Natural killer cell (primary cell): ENCODE measurements around the gene DPEP2NB. TPM values are rescaled to one million over a fixed set of nuclear protein-coding genes. Genes with fewer than 3 reads are reported as not detected.
A peak's percentile ranks its signal among the peaks of the same experiment; 100 is the strongest.

Source experiments
- ATAC-seq, 3 donors: fragments of 150-1000 bp in 2 of 3; fragments of 200-7000 bp in 1 of 3; cut with Tn5 transposase; 1 replicate in 1 of 3; 2 replicates in 2 of 3; pipeline ENCODE4 v1.10.0; 2021; ENCODE audit warnings: mild to moderate bottlenecking in 2 of 3, moderate library complexity in 2 of 3
- DNase-seq, 2 donors: peaks; one replicate each; pipeline versions ENCODE4 v3.0.0 to v3.0.0-alpha.2; 2013 to 2021; ENCODE audit warnings: mixed read lengths in 1 of 2
- H3K27ac ChIP-seq: one replicate; pipeline ENCODE4 v1.5.1; 2013; ENCODE audit warnings: mild to moderate bottlenecking, low read length
- H3K27me3 ChIP-seq: one replicate; pipeline ENCODE4 v1.6.1; 2013; ENCODE audit warnings: low read length; ENCODE audit not compliant: control insufficient read depth, insufficient read depth
- H3K36me3 ChIP-seq: one replicate; pipeline ENCODE4 v1.6.1; 2013; ENCODE audit warnings: low read length; ENCODE audit not compliant: control insufficient read depth, insufficient read depth
- H3K4me1 ChIP-seq: one replicate; pipeline ENCODE4 v1.6.1; 2013; ENCODE audit warnings: low read length; ENCODE audit not compliant: control insufficient read depth, insufficient read depth
- H3K4me3 ChIP-seq: one replicate; pipeline ENCODE4 v1.5.1; 2013; ENCODE audit warnings: low read length
- H3K9me3 ChIP-seq: one replicate; pipeline ENCODE4 v1.6.1; 2013; ENCODE audit warnings: low read length; ENCODE audit not compliant: control insufficient read depth, insufficient read depth
- H3K27ac Mint-ChIP-seq, 2 donors: one replicate each; pipeline ENCODE4 v1.8.0; 2022; ENCODE audit warnings: mild to moderate bottlenecking in 2 of 2, mixed read lengths in 2 of 2, moderate library complexity in 1 of 2
- H3K27me3 Mint-ChIP-seq, 2 donors: one replicate each; pipeline ENCODE4 v1.8.0; 2022; ENCODE audit warnings: low read depth in 2 of 2, mixed read lengths in 2 of 2
- H3K36me3 Mint-ChIP-seq: one replicate; pipeline ENCODE4 v1.8.0; 2022; ENCODE audit warnings: mixed read lengths
- H3K4me1 Mint-ChIP-seq, 2 donors: one replicate each; pipeline ENCODE4 v1.8.0; 2022; ENCODE audit warnings: mixed read lengths in 2 of 2
- H3K4me3 Mint-ChIP-seq: one replicate; pipeline ENCODE4 v1.8.0; 2022; ENCODE audit warnings: mild to moderate bottlenecking, moderate library complexity, mixed read lengths
- H3K9me3 Mint-ChIP-seq, 2 donors: one replicate each; pipeline ENCODE4 v1.8.0; 2022; ENCODE audit warnings: mixed read lengths in 2 of 2
- WGBS: methylation state at CpG from one replicate; pipeline ENCODE4 v1.1.7; 2013; ENCODE audit warnings: missing lambda C conversion rate; ENCODE audit not compliant: insufficient coverage; 5-methylcytosine and 5-hydroxymethylcytosine counted together
- intact Hi-C: fragments of 100-400 bp; cut with micrococcal nuclease; formaldehyde crosslinking; loops from one replicate; pipeline ENCODE4 v1.14.2; 2022
- total RNA-seq, 4 donors: library from RNA; stranded (reverse); fragments of 120-200 nt in 1 of 4; gene quantifications; one replicate each; pipeline versions ENCODE4 v1.2.3 to v1.2.4, GENCODE V29; 2013 to 2022
- TF ChIP-seq, protein P1 (sequence below): fragments of 200-600 bp; IDR thresholded peaks from one replicate; pipeline ENCODE4 v1.8.0; 2022; ENCODE audit warnings: antibody characterized with exemption

DPEP2NB gene
- total RNA-seq, 3 donors from 2014 or later (not counting 1 experiment from before 2014, with no cell fraction given): not detected

DNA sequence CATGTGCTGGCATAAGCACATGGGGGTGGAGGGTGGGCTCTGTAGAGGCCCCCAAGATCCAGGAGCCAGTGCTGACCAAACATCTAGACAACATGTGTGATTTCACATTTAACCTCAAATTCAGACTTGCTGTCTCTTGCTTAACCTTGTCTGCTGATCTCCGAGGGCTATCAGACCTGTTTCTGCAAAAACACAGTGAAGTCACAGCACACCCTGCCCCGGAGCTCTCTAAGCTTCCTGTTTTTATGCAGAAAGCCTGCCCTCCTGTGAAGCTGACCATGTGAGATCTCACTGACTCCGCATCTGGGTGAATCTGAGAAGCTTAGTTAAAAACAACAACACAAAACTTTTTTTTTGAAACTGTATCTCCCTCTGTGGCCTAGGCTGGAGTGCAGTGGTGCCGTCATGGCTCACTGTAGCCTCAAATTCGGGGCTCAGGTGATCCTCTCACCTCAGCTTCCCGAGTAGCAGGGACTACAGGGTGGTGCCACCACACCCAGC is 9.9 kb downstream of the DPEP2NB start:
- intact Hi-C loops: no loop called here
- Histone ChIP-seq H3K9me3 (no peaks in the 10 kb centered on the region), H3K27ac (peak overlapping the region; percentile 86), H3K36me3 (no peaks in the 10 kb centered on the region), H3K27me3 (no peaks in the 10 kb centered on the region), H3K4me3 (no peak overlapping the region), H3K4me1 (peaks cover 40% of the 10 kb centered on the region)
- Mint-ChIP-seq H3K36me3 (no peaks in the 10 kb centered on the region), H3K27me3 (no peaks in the 10 kb centered on the region), H3K4me1 (peaks cover 21 to 24% of the 10 kb centered on the region in 2 donors), H3K9me3 (no peaks in the 10 kb centered on the region), H3K27ac (peak overlapping the region; percentile 92 to 94), H3K4me3 (peak overlapping the region; percentile 64)
- DNase-seq (peak; percentile 53 to 78), ATAC-seq (peak; percentile 96 to 99 (median 98))
- TF ChIP-seq, protein P1, sequence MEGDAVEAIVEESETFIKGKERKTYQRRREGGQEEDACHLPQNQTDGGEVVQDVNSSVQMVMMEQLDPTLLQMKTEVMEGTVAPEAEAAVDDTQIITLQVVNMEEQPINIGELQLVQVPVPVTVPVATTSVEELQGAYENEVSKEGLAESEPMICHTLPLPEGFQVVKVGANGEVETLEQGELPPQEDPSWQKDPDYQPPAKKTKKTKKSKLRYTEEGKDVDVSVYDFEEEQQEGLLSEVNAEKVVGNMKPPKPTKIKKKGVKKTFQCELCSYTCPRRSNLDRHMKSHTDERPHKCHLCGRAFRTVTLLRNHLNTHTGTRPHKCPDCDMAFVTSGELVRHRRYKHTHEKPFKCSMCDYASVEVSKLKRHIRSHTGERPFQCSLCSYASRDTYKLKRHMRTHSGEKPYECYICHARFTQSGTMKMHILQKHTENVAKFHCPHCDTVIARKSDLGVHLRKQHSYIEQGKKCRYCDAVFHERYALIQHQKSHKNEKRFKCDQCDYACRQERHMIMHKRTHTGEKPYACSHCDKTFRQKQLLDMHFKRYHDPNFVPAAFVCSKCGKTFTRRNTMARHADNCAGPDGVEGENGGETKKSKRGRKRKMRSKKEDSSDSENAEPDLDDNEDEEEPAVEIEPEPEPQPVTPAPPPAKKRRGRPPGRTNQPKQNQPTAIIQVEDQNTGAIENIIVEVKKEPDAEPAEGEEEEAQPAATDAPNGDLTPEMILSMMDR: no peak
- WGBS: 6% methylated on average over 6 of the region's 6 CpGs

DNA sequence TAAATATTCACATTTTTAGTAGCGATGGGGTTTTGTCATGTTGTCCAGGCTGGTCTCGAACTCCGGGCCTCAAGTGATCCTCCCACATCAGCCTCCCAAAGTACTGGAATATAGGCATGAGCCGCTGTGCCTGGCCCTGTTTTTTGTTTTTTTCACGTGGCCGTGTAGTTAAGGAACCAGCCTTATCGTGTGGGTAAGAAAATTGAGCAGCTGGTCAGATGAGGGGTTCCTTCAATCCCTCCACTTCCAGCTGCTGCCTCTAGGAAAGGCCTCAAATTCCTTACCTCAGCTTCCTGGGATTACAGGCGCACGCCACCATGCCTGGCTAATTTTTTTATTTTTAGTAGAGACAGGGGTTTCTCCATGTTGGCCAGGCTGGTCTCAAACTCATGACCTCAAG is 10.5 kb downstream of the DPEP2NB start:
- no peaks in the 10 kb centered on the region for H3K36me3 ChIP-seq
- no peak for ATAC-seq
- H3K9me3 Mint-ChIP-seq: no peaks in the 10 kb centered on the region
- no peaks in the 10 kb centered on the region for H3K27me3 ChIP-seq
- H3K27ac Mint-ChIP-seq: peak overlapping the region; percentile 92 to 94
- H3K27ac ChIP-seq: peak overlapping the region; percentile 86
- TF ChIP-seq, protein P1: no peak
- no peaks in the 10 kb centered on the region for H3K27me3 Mint-ChIP-seq
- H3K4me1 Mint-ChIP-seq: peaks cover 26 to 29% of the 10 kb centered on the region in 2 donors
- H3K4me1 ChIP-seq: peaks cover 46% of the 10 kb centered on the region
- no peak for DNase-seq
- H3K4me3 ChIP-seq: no peak overlapping the region
- no peak overlapping the region for H3K4me3 Mint-ChIP-seq
- intact Hi-C loops: no loop called here
- H3K9me3 ChIP-seq: no peaks in the 10 kb centered on the region
- WGBS: 89% methylated on average over 6 of the region's 9 CpGs
- H3K36me3 Mint-ChIP-seq: no peaks in the 10 kb centered on the region

DNA sequence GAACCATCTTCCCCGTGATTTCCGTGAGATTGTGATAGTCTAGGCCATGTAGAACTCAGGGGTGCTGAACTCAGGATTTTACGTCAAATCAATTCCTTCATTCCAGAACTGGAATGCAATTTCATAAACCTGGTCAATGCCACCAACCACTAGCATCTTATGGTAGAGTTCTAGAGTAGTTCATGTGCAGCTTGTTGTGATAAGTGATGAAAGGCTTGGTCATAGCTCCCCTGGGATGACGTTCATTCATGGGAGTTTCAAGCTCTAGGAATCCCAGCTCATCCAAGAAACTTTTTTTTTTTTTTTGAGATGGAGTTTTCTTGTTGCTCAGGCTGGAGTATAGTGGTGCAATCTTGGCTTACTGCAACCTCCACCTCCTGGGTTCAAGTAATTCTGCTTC is 12.7 kb downstream of the DPEP2NB start:
- no peaks in the 10 kb centered on the region for H3K36me3 Mint-ChIP-seq
- peaks cover 42% of the 10 kb centered on the region in 2 donors for H3K4me1 Mint-ChIP-seq
- WGBS: 87% methylated on average over 3 of the region's 4 CpGs
- H3K4me3 Mint-ChIP-seq: no peak overlapping the region
- Histone ChIP-seq H3K4me3 (no peak overlapping the region), H3K27ac (no peak overlapping the region), H3K9me3 (peaks cover 4% of the 10 kb centered on the region), H3K4me1 (peaks cover 68% of the 10 kb centered on the region), H3K36me3 (no peaks in the 10 kb centered on the region), H3K27me3 (no peaks in the 10 kb centered on the region)
- peak overlapping the region in 1 of 2 donors; percentile 36 for H3K27ac Mint-ChIP-seq
- intact Hi-C loops: no loop called here
- DNase-seq (no peak), ATAC-seq (no peak)
- H3K27me3 Mint-ChIP-seq: no peaks in the 10 kb centered on the region
- TF ChIP-seq, protein P1: no peak
- H3K9me3 Mint-ChIP-seq: no peaks in the 10 kb centered on the region

DNA sequence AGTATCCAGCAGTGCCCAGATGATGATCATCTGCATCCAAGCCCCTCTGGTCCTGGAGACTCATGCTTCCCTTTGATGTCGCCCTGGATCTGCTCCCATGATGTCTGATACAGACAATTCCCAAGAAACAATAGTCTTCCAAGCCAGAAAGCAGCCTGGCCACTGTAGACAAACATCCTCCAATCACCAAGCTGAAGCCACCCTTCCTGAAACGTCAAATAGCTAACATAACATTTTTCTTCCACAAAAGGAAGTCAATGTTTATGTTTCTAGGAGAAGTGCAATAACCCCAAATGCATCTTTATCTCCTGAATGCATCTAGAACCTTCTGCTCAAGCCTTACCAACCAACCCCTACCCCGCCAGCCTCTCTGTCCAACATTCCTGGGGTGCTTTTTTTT is 15.3 kb downstream of the DPEP2NB start:
- Mint-ChIP-seq H3K4me1 (peaks cover 33 to 40% of the 10 kb centered on the region in 2 donors), H3K4me3 (peak overlapping the region; percentile 71), H3K27ac (peak overlapping the region; percentile 84 to 96), H3K27me3 (no peaks in the 10 kb centered on the region), H3K9me3 (no peaks in the 10 kb centered on the region), H3K36me3 (no peaks in the 10 kb centered on the region)
- H3K9me3 ChIP-seq: peaks cover 4% of the 10 kb centered on the region
- no peaks in the 10 kb centered on the region for H3K36me3 ChIP-seq
- H3K27me3 ChIP-seq: no peaks in the 10 kb centered on the region
- intact Hi-C loops: no loop called here
- no peak overlapping the region for H3K4me3 ChIP-seq
- H3K27ac ChIP-seq: peak overlapping the region; percentile 80
- no peak for ATAC-seq
- WGBS: 38% methylated on average over 2 of the region's 3 CpGs
- DNase-seq: peak in 1 of 2 donors; percentile 42
- TF ChIP-seq, protein P1: no peak
- H3K4me1 ChIP-seq: peaks cover 69% of the 10 kb centered on the region
